Effector CD4-positive, alpha-beta T cell (primary cell): ENCODE results near the gene TRIM66.

ENCODE experiments used
- DNase-seq: peaks from one replicate; pipeline ENCODE4 v3.0.0-alpha.2; 2020

TRIM66 gene

GRCh38 chr11:8713760-8714454 lies 31.4 kb upstream of the TRIM66 start:
- DNase-seq = no peak

- DNase-seq = no peak
These were observed 30.0 kb upstream of the TRIM66 start for GRCh38 chr11:8712506-8712905.

DNA sequence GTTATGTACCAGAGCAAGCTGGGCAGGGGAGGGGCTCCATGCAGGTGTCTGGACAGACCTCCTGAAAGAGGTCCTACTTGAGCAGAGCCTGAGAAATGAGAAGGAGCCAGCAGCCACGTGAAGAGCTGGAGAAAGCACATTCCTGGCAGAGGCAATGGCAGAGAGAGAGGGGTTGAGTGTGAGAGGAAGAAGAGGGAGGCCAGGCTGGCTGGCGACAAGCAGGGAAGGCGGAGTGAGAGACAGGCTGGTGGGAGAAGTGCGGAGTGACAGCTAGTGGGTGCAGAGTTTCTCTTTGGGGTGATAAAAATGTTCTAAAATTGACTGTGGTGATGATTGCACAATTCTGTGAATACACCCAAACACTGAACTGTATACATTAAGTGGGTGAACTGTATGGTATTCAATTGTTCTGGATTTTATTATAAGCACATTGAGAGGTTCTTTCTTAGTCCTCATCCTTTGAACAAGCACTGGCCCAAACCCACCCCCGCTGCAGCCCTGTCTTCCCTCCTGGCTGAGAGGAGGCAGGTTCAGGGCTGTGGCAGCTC lies 29.5 kb upstream of the TRIM66 start:
- no peak for DNase-seq

GRCh38 chr11:8709777-8710176 lies 27.3 kb upstream of the TRIM66 start:
- no peak for DNase-seq

DNA sequence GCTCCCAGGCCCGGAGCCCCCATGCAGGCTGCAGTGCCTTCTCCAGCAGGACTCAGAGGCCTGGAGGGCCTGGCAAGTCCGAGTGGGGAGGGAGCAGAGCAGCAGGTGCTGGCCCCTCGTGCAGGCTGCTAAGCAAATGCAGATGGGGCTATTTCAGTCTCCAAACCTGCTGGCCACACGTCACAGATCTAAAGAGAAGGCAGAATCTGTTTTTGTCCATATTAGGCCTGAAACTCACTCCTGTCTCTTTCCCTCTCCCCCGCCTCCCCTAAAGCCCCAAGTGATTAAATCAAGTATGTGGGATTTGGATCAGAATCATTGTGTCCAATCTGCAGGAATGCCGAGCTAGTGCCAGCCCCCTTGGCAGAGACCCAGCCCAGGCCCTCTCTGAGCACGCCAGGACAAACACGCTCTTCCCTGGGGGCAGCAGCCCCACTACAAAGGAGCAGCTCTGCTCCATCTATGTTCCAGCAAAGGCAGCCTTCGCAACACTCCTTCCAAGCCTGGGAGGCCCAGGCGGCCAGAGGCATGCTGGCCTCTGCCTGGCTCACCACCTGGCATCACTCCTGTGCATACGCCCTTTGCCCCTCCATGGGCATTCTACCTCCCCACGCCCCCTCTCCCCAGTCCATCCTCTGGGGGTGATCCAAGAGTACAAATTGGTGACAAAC lies 26.7 kb upstream of the TRIM66 start:
- DNase-seq = no peak

GRCh38 chr11:8707541-8708191 lies 25.2 kb upstream of the TRIM66 start:
- DNase-seq = no peak

DNA sequence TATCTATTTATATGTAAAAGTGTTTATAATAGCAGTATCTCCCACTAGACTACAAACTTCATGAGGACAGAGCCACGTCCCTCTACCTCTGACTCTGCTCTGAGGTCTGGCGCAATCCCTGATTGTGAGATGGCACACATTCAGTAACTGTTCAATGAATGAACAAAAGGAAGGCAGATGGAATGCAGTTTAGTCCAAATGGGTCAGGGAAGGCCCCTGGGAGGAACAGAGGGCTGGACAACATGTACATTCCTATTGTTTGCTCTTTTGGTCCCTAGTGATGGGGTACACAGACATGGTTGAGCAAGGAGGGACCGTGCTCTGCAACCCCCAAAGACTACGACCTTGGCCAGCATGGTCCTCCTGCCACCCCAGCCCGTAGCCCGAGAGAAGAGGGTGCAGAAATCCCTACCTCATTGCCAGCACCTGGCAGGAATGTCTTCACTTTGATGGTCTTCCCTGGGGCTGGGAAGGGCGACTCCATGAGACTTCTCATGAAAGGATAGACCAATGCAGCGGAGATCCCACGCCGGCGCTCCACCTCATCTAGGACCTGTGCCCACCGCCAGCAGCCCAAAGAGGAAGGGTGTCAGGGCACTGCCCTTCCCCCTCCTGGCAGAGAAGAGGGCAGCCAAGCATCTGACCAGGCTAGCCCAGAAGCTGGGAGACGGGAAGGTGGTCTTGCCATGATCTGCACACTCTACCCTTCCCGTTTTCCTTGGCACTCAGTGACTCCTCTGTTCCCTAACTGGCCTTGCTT lies 24.4 kb upstream of the TRIM66 start:
- DNase-seq = no peak

DNA sequence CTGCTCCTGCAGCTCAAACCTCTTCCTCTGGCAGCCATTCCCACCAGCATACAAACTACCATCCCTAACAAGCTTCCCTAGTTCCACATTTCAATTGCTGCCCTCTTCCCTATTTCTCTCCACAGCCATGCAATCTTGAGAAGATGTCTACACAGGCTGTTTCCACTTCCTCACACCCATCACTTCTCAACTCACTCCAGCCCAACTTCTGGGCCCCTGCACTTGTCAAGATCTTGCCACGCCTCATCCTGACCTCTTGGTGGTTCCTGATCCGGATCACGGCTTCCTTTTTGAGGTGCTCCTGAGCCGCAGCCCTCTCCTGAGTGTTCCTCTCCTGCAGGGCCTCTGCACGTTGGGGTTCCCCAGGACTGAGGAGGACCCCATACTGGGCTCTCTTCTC lies 22.7 kb upstream of the TRIM66 start:
- no peak for DNase-seq

DNA sequence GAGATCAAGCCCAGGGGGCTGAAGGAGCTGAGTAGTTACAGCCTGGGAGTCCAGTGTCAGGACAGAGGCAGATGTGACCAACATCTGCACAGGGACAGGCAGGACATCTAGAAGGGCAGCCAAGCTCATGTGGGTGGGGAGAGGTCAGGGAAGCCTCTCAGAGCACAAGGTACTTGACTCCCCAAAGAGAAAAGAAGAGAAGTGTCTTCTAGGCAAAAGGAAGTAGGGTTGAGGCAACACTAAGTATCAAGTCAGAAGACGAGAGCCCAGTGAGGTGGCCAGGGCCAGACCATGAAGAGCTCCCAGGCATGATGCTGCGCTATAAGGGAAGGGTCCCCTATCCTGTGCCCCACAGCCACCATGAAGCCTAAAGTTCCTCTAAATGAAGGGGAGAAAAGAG lies 21.7 kb upstream of the TRIM66 start:
- DNase-seq = no peak

DNA sequence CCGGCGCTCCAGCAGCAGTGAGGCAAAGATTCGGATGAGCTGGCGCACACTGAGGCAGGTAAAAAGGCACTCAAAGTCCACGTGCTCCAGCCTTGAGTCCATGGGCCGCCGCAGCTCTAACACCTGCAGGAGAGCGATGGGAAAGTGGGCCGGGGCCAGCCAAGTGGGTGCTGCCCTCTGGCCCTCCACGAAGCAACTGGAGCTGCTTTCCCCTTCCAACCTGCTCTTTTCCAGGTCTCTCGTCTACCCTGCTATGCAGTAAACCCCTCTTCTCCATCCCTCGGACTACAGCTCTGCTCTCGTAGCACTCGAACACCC lies 20.1 kb upstream of the TRIM66 start:
- DNase-seq = no peak

DNA sequence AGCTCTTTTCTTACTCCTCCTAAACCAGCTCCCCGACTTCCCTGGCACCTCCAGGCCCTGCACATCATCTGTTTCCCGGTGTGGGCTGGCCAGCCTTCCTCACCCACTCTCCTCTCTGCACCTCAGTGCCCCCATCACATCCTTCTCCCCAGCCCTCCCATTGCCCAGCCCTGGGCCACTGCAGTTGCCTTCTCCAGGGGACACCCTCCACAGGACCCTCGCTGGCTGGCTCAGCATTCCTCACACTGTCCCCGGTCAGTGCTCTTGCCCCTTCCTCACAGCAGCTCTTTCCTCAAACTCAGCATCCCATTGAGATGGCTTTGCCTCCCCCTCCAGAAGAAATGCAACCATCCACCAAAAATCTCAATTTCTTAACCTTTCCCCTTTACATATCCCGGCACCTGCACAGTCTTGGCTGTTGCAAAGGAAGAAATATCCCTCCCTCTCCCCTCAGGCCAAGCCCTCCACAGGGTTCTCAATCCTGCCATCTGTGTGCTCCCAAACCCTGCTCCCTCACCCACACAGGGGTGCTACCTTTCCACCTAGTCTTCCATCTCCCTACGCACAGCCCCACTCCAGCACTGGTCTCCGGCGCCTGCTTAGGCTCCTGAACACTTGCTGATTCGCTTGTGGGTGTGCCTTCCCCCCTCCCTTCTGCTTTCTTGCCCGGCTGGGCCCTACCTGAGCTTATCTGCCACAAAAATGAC lies 19.6 kb upstream of the TRIM66 start:
- DNase-seq = no peak

- no peak for DNase-seq
These were observed 17.4 kb upstream of the TRIM66 start for GRCh38 chr11:8699903-8700302.

DNA sequence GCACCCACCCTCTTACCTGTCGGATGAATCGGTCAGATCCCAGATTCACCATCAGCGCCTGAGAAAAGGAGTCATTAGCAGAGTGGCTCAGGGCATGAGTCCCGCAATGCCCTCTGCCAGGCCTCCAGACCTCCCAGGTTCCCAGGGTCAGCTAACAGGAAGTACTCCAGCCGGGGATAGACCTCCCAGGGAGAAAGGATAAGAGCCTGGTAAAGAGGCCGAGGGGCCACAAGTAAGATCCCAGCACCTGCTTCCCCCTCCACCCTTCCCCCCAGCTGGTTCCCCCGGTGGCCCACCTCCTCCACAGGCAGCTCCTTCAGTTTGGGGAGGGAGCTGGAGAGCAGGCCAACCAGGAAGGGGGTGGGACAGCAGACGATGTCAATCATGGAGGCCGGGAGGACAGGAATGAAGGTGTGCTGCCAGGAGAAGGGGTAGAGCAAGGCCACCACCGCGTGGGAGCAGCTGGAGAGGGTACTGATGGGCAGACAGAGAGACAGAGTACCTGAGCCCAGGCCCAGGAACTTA lies 16.5 kb upstream of the TRIM66 start:
- DNase-seq = no peak

GRCh38 chr11:8698379-8698851 lies 15.9 kb upstream of the TRIM66 start:
- no peak for DNase-seq

DNA sequence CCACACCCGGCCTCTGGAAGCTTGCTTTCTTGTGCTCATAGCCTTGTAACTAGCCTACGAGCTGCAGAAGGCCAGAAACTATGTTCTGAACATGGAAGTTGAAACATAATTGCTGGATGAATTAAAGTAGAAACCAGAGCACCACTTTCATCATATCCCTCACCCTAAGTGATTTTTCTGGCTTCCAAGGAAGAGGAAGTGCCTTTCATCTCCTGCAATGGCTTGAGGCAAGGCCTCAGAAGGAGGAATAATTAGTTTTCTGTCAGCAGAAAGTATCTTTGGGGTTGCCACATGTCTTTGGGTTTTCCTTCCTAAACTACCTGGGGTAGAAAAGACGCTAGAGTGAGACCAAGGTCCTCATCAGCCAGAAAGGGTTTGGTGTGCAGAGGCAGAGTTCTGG lies 14.6 kb upstream of the TRIM66 start:
- no peak for DNase-seq

DNA sequence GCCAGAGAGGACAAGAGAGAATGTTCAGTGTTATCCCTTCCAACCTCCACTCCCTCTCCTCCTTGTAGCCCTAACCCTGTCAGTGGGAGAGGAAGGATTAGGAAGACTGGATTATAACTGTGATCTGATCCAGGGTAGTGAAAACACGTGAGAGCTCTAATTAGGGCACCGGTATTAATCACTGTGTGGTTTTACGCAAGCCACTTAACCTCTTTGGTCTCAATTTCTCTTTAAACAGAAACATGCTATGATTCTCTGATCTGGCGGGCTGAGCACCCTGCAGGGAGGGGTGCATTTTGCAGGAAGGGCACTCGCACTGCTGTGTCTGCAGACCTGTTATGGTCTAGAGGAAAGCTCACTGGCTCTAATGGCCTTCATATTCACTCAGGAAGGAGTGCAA lies 11.7 kb upstream of the TRIM66 start:
- no peak for DNase-seq

- no peak for DNase-seq
These were observed 11.1 kb upstream of the TRIM66 start for GRCh38 chr11:8693555-8693954.

- no peak for DNase-seq
These were observed 10.6 kb upstream of the TRIM66 start for GRCh38 chr11:8693010-8693551.

- no peak for DNase-seq
These were observed 10.0 kb upstream of the TRIM66 start for GRCh38 chr11:8692417-8692816.

DNA sequence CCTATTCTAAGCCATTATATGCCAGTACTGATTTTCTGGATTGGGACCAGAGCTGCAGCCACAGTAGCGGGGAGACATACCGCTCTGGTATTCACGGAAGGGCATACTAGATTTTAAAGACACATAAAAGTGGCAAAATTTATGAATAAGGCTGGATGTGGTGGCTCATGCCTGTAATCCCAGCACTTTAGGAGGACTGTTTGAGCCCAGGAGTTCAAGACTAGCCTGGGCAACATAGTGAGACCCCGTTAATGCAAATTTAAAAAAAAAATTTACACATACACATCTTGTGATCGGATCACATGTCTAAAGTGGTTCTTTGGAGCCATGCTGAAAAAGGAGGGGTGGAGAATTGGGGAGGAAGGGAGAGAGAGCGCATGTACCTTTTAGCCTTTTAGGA lies 9.1 kb upstream of the TRIM66 start:
- no peak for DNase-seq

DNA sequence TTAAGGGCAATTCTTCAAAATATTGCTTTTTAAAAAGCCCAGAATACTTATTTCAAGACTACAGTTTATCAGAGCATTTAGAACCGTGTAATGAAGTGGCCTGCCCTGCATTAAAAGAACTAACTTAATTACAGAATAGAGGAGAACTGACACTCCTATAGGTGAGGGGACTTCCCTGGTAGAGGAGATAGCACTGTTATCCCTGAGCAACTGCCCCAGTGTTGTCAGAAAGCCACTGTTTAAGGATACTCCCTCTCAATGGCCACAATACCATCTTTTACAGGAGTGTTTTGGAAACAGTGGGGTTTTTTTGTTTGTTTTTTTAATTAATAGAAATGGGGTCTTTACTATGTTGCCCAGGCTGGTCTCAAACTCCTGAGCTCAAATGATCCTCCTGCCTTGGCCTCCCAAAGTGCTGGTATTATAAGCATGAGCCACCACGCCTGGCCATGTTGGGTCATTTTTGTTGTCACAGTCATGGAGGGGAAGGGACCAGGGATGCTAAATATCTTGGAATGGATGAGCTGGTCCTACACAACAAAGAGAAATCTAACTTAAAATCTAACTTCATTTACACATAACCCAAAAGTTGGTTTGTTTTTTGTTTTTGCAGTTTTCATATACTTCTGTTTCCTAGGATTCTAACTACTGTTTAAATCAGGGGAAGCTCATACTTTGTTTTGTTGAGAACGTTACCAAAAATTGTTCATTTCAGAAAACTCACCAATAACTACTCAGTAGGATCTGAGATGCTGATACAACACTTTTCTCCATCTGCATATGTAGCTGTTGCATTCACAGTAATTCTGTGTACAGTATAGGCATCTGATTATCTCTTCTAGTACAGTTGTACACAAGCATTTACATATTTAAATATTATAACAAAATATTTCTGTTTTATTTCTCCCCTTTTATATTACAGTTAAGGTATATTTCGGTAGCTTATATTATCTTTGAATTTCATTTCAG lies 8.2 kb upstream of the TRIM66 start:
- no peak for DNase-seq
